B cell (primary cell): ENCODE data around the gene KATNBL1. TPM values are rescaled to one million over a fixed set of nuclear protein-coding genes. Genes with fewer than 3 reads are reported as not detected.

Experiments
- ATAC-seq: fragments of 200-7000 bp; cut with Tn5 transposase; one replicate; pipeline ENCODE4 v1.10.0; 2021; ENCODE audit warnings: low read depth, mild to moderate bottlenecking, moderate number of reproducible peaks, moderate library complexity
- CTCF ChIA-PET: fragments of 350-600 bp; sonication (Branson Sonifier 250); formaldehyde crosslinking; loops from one replicate; lab custom pipeline; 2021; ENCODE audit warnings: antibody characterized with exemption, inconsistent platforms; lab: Charles Lee
- POLR2A ChIA-PET: fragments of 350-600 bp; sonication (Branson Sonifier 250); formaldehyde crosslinking; loops from one replicate; lab custom pipeline; 2021; ENCODE audit warnings: antibody characterized with exemption; lab: Charles Lee
- DNase-seq: peaks from one replicate; pipeline ENCODE4 v3.0.0; 2013
- H2AFZ ChIP-seq: 2 replicates; pipeline ENCODE4 v1.6.1; 2012; ENCODE audit warnings: mild to moderate bottlenecking, low read depth, low read length; ENCODE audit not compliant: insufficient read depth, poor library complexity, severe bottlenecking
- H3K27ac ChIP-seq, 2 donors: 1 replicate in 1 of 2; 2 replicates in 1 of 2; pipeline ENCODE4 v1.5.1; 2012 to 2013; ENCODE audit warnings: low read length in 2 of 2, mild to moderate bottlenecking in 2 of 2, moderate library complexity in 1 of 2
- H3K27me3 ChIP-seq, 4 experiments: fragments of 200-600 bp in 1 of 4; sonication (generic) in 1 of 4; replicated peaks in 1 of 4; 1 replicate in 2 of 4; 2 replicates in 2 of 4; pipeline versions ENCODE4 v1.6.1 to v1.7.0; 2013 to 2016; ENCODE audit warnings: low read length in 3 of 4, mild to moderate bottlenecking in 2 of 4, mixed read lengths in 1 of 4, moderate library complexity in 1 of 4; ENCODE audit not compliant: insufficient read depth in 4 of 4, control insufficient read depth in 3 of 4; ENCODE audit errors: control extremely low read depth in 1 of 4
- H3K36me3 ChIP-seq, 2 experiments: replicated peaks in 1 of 2; 1 replicate in 1 of 2; 2 replicates in 1 of 2; pipeline versions ENCODE4 v1.6.1 to v1.7.1; 2013; ENCODE audit warnings: low read length in 1 of 2; ENCODE audit not compliant: insufficient read depth in 2 of 2, control insufficient read depth in 1 of 2; ENCODE audit errors: control extremely low read depth in 1 of 2, extremely low read depth in 1 of 2
- H3K4me1 ChIP-seq, 2 donors: fragments of 200-600 bp in 1 of 2; sonication (generic) in 1 of 2; 1 replicate in 1 of 2; 2 replicates in 1 of 2; pipeline versions ENCODE4 v1.5.1 to v1.6.1; 2013 to 2017; ENCODE audit warnings: low read length in 2 of 2; ENCODE audit not compliant: control insufficient read depth in 2 of 2, insufficient read depth in 2 of 2
- H3K4me2 ChIP-seq: replicated peaks from 2 replicates; pipeline ENCODE3; 2012; ENCODE audit warnings: mild to moderate bottlenecking, low read depth, low read length; ENCODE audit not compliant: poor library complexity, severe bottlenecking
- H3K4me3 ChIP-seq, 5 experiments: fragments of 200-600 bp in 1 of 5; sonication (generic) in 1 of 5; 1 replicate in 3 of 5; 2 replicates in 2 of 5; pipeline versions ENCODE4 v1.5.1 to v1.7.0; 2011 to 2016; ENCODE audit warnings: low read length in 4 of 5, mild to moderate bottlenecking in 4 of 5, low read depth in 2 of 5, control low read depth in 1 of 5, moderate library complexity in 1 of 5; ENCODE audit not compliant: insufficient read depth in 1 of 5; ENCODE audit errors: control extremely low read depth in 1 of 5, extremely low read depth in 1 of 5
- H3K79me2 ChIP-seq: fragments of 200-600 bp; sonication (generic); one replicate; pipeline ENCODE4 v1.6.0; 2016; ENCODE audit warnings: low read length; ENCODE audit not compliant: control insufficient read depth, insufficient read depth
- H3K9ac ChIP-seq: fragments of 200-600 bp; sonication (generic); 2 replicates; pipeline ENCODE4 v1.6.1; 2017; ENCODE audit warnings: mild to moderate bottlenecking, low read length, moderate library complexity
- H3K9me3 ChIP-seq, 3 donors: one replicate each; pipeline versions ENCODE4 v1.6.1 to v1.7.1; 2013; ENCODE audit warnings: low read length in 2 of 3; ENCODE audit not compliant: control insufficient read depth in 2 of 3, insufficient read depth in 1 of 3; ENCODE audit errors: control extremely low read depth in 1 of 3
- H4K20me1 ChIP-seq: 2 replicates; pipeline ENCODE4 v1.6.0; 2012; ENCODE audit warnings: mild to moderate bottlenecking, low read length; ENCODE audit not compliant: insufficient read depth, control insufficient read depth, poor library complexity, severe bottlenecking
- H3K27ac Mint-ChIP-seq: one replicate; pipeline ENCODE4 v1.8.0; 2021; ENCODE audit warnings: mixed read lengths
- H3K27me3 Mint-ChIP-seq: one replicate; pipeline ENCODE4 v1.8.0; 2021; ENCODE audit warnings: mixed read lengths
- H3K4me1 Mint-ChIP-seq: one replicate; pipeline ENCODE4 v1.8.0; 2021; ENCODE audit warnings: mixed read lengths
- H3K4me3 Mint-ChIP-seq: one replicate; pipeline ENCODE4 v1.8.0; 2021; ENCODE audit warnings: mixed read lengths
- H3K9me3 Mint-ChIP-seq: one replicate; pipeline ENCODE4 v1.8.0; 2022; ENCODE audit warnings: mixed read lengths; ENCODE audit not compliant: insufficient read depth
- WGBS: methylation state at CpG from one replicate; pipeline ENCODE4 v1.1.5; 2013; ENCODE audit warnings: missing lambda C conversion rate; ENCODE audit not compliant: insufficient coverage; 5-methylcytosine and 5-hydroxymethylcytosine counted together
- intact Hi-C: fragments of 100-400 bp; cut with micrococcal nuclease; formaldehyde crosslinking; loops from one replicate; pipeline ENCODE4 v1.10.0; 2022
- polyA plus RNA-seq: library from polyadenylated mRNA; depleted of rRNA; stranded (reverse); fragments of >200 nt; gene quantifications from 2 replicates; pipeline ENCODE4 v1.2.3, GENCODE V29; 2012
- total RNA-seq, 2 donors: library from RNA; stranded (reverse); fragments of 120-200 nt in 1 of 2; gene quantifications; 1 replicate in 1 of 2; 2 replicates in 1 of 2; pipeline versions ENCODE4 v1.2.3 to v1.2.4, GENCODE V29; 2013 to 2022
- TF ChIP-seq, protein P1 (sequence below): fragments of 200-600 bp; IDR thresholded peaks from one replicate; pipeline ENCODE4 v1.8.0; 2022; ENCODE audit warnings: antibody characterized with exemption, mild to moderate bottlenecking

Gene KATNBL1
- total and polyA plus RNA-seq, 2 donors (not counting 1 experiment from before 2014, with no cell fraction given), result 22.1 to 54.8 TPM

DNA sequence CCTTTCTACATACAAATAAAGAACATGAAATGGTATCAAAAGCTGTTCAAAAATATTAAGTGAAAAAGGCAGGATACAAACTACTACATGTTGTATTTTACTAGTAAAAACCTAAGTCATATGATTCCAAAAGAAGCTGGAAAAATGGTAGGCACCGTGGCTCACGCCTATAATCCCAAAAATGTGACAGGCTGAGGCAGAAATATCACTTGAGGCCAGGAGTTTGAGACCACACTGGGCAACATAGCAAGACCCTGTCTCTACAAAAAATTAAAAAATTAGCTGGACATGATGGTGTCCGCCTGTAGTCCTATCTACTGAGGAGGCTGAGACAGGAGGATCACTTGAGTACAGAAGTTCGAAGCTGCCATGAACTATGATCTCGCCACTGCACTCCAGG, 110.0 kb downstream of the KATNBL1 start:
- intact Hi-C loops, result no loop called here
- DNase-seq, result no peak
- no peaks in the 10 kb centered on the region for H3K9me3 Mint-ChIP-seq
- POLR2A ChIA-PET, result interaction anchor here (1.5 kb wide), 1 partner anchor 268 kb away, joined by 4 read pairs; no protein-coding TSS in a partner anchor
- ATAC-seq, result no peak
- CTCF ChIA-PET, result interaction anchor here (1.0 to 1.4 kb wide), 2 partner anchors 38 to 39 kb away, joined by 3 to 4 read pairs; no protein-coding TSS in a partner anchor
- no peak overlapping the region for H3K9ac ChIP-seq
- no peak overlapping the region for H3K27ac ChIP-seq
- no peak overlapping the region for H3K4me3 ChIP-seq
- no peak overlapping the region for H3K27ac Mint-ChIP-seq
- no peaks in the 10 kb centered on the region for H4K20me1 ChIP-seq
- no peak overlapping the region for H3K4me2 ChIP-seq
- peaks cover 18 to 19% of the 10 kb centered on the region in 2 donors for H3K4me1 ChIP-seq
- H3K9me3 ChIP-seq, result no peaks in the 10 kb centered on the region
- H3K27me3 ChIP-seq, result no peaks in the 10 kb centered on the region
- peak overlapping the region; percentile 41 for H3K4me3 Mint-ChIP-seq
- peaks cover 41% of the 10 kb centered on the region for H3K4me1 Mint-ChIP-seq
- H3K79me2 ChIP-seq, result peaks cover 69% of the 10 kb centered on the region
- H3K27me3 Mint-ChIP-seq, result no peaks in the 10 kb centered on the region
- WGBS, result 100% methylated on average over 3 of the region's 5 CpGs
- TF ChIP-seq, protein P1, sequence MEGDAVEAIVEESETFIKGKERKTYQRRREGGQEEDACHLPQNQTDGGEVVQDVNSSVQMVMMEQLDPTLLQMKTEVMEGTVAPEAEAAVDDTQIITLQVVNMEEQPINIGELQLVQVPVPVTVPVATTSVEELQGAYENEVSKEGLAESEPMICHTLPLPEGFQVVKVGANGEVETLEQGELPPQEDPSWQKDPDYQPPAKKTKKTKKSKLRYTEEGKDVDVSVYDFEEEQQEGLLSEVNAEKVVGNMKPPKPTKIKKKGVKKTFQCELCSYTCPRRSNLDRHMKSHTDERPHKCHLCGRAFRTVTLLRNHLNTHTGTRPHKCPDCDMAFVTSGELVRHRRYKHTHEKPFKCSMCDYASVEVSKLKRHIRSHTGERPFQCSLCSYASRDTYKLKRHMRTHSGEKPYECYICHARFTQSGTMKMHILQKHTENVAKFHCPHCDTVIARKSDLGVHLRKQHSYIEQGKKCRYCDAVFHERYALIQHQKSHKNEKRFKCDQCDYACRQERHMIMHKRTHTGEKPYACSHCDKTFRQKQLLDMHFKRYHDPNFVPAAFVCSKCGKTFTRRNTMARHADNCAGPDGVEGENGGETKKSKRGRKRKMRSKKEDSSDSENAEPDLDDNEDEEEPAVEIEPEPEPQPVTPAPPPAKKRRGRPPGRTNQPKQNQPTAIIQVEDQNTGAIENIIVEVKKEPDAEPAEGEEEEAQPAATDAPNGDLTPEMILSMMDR, result no peak
- H2AFZ ChIP-seq, result no peak overlapping the region
- H3K36me3 ChIP-seq, result peaks cover 3 to 5% of the 10 kb centered on the region in 2 experiments

Other genes with a start within 250 kb of the KATNBL1 start
- gene CHRM5, start 241.6 kb downstream of the KATNBL1 start, total RNA-seq, result not detected in 2 replicates
- gene CHRM5, start 241.6 kb downstream of the KATNBL1 start, polyA plus RNA-seq, result not detected in 2 replicates
- 6.8 and 8.2 TPM in 2 replicates for gene AVEN, start 170.9 kb downstream of the KATNBL1 start, total RNA-seq
- 1.8 and 2.9 TPM in 2 replicates for gene AVEN, start 170.9 kb downstream of the KATNBL1 start, polyA plus RNA-seq
- gene EMC7, start 108.2 kb downstream of the KATNBL1 start, total RNA-seq, result 28.8 and 29.9 TPM in 2 replicates
- gene EMC7, start 108.2 kb downstream of the KATNBL1 start, polyA plus RNA-seq, result 18.4 and 23.3 TPM in 2 replicates
- gene PGBD4, start 108.0 kb downstream of the KATNBL1 start, total RNA-seq, result 5.2 and 5.6 TPM in 2 replicates
- gene PGBD4, start 108.0 kb downstream of the KATNBL1 start, polyA plus RNA-seq, result 2.5 and 4.9 TPM in 2 replicates
- 60.7 and 63.1 TPM in 2 replicates for gene EMC4, start 14.9 kb upstream of the KATNBL1 start, total RNA-seq
- gene EMC4, start 14.9 kb upstream of the KATNBL1 start, polyA plus RNA-seq, result 49.1 and 52.3 TPM in 2 replicates
- 141 and 156 TPM in 2 replicates for gene SLC12A6, start 127.7 kb upstream of the KATNBL1 start, total RNA-seq
- gene SLC12A6, start 127.7 kb upstream of the KATNBL1 start, polyA plus RNA-seq, result 75.8 and 85.2 TPM in 2 replicates
- 65.6 and 68.2 TPM in 2 replicates for gene NOP10, start 133.0 kb upstream of the KATNBL1 start, total RNA-seq
- 72.6 and 133 TPM in 2 replicates for gene NOP10, start 133.0 kb upstream of the KATNBL1 start, polyA plus RNA-seq
- not detected in 2 replicates for gene NUTM1, start 133.2 kb upstream of the KATNBL1 start, total RNA-seq
- gene NUTM1, start 133.2 kb upstream of the KATNBL1 start, polyA plus RNA-seq, result not detected in 2 replicates
- gene LPCAT4, start 157.1 kb upstream of the KATNBL1 start, total RNA-seq, result 64.2 and 68.1 TPM in 2 replicates
- 76.3 and 76.4 TPM in 2 replicates for gene LPCAT4, start 157.1 kb upstream of the KATNBL1 start, polyA plus RNA-seq
- gene GOLGA8A, start 227.7 kb upstream of the KATNBL1 start, total RNA-seq, result 248 and 252 TPM in 2 replicates
- gene GOLGA8A, start 227.7 kb upstream of the KATNBL1 start, polyA plus RNA-seq, result 114 and 156 TPM in 2 replicates